GM23338 (cell line): Measurements from ENCODE around the gene CCDC28B. TPM values are rescaled to one million over a fixed set of nuclear protein-coding genes. Genes with fewer than 3 reads are reported as not detected.

ENCODE experiments used
- ATAC-seq: fragments of 200-7000 bp; cut with Tn5 transposase; 3 replicates; pipeline ENCODE4 v1.9.1; 2020
- DNase-seq: peaks from one replicate; pipeline ENCODE4 v3.0.0-alpha.2; 2015; ENCODE audit warnings: low spot score
- H2AFZ ChIP-seq: fragments of 200-600 bp; sonication (generic); 2 replicates; pipeline ENCODE4 v1.8.0; 2016; ENCODE audit warnings: antibody characterized with exemption, mild to moderate bottlenecking, moderate library complexity
- H3F3A ChIP-seq: fragments of 200-600 bp; sonication (generic); replicated peaks from 2 replicates; pipeline ENCODE4 v1.8.0; 2017; ENCODE audit warnings: antibody characterized with exemption, mixed run types, low read depth
- H3K27ac ChIP-seq: fragments of 200-600 bp; sonication (generic); 2 replicates; pipeline ENCODE4 v1.6.1; 2016; ENCODE audit warnings: low read depth
- H3K27me3 ChIP-seq: fragments of 200-600 bp; sonication (generic); 2 replicates; pipeline ENCODE4 v1.8.0; 2016; ENCODE audit warnings: mild to moderate bottlenecking, mixed run types, moderate library complexity; ENCODE audit not compliant: insufficient read depth
- H3K36me3 ChIP-seq: fragments of 200-600 bp; sonication (generic); 2 replicates; pipeline ENCODE4 v1.8.0; 2016; ENCODE audit warnings: mild to moderate bottlenecking; ENCODE audit not compliant: insufficient read depth
- H3K4me1 ChIP-seq: fragments of 200-600 bp; sonication (generic); 2 replicates; pipeline ENCODE4 v1.8.0; 2016; ENCODE audit warnings: mild to moderate bottlenecking, moderate library complexity; ENCODE audit not compliant: insufficient read depth
- H3K4me2 ChIP-seq: fragments of 200-600 bp; sonication (generic); 2 replicates; pipeline ENCODE4 v1.7.1; 2017; ENCODE audit warnings: mixed run types
- H3K4me3 ChIP-seq: fragments of 200-600 bp; sonication (generic); 2 replicates; pipeline ENCODE4 v1.6.1; 2016; ENCODE audit warnings: mixed run types
- H3K79me2 ChIP-seq: fragments of 200-600 bp; sonication (generic); replicated peaks from 2 replicates; pipeline ENCODE4 v1.8.0; 2017; ENCODE audit warnings: mild to moderate bottlenecking; ENCODE audit not compliant: insufficient read depth
- H3K9me2 ChIP-seq: fragments of 200-600 bp; sonication (generic); 2 replicates; pipeline ENCODE4 v1.8.0; 2017; ENCODE audit not compliant: insufficient read depth
- H4K20me1 ChIP-seq: fragments of 200-600 bp; sonication (generic); replicated peaks from 2 replicates; pipeline ENCODE4 v1.8.0; 2017; ENCODE audit warnings: mild to moderate bottlenecking; ENCODE audit not compliant: insufficient read depth
- H3K27ac Mint-ChIP-seq: 2 replicates; pipeline ENCODE4 v1.8.0; 2020; ENCODE audit warnings: inconsistent platforms, mild to moderate bottlenecking, moderate library complexity, mixed read lengths
- H3K27me3 Mint-ChIP-seq: 3 replicates; pipeline ENCODE4 v1.8.0; 2022; ENCODE audit warnings: low read depth, mild to moderate bottlenecking, moderate library complexity, mixed read lengths, inconsistent platforms; ENCODE audit not compliant: insufficient read depth, poor library complexity
- H3K36me3 Mint-ChIP-seq: 3 replicates; pipeline ENCODE4 v1.8.0; 2021; ENCODE audit warnings: low read depth, mild to moderate bottlenecking, inconsistent platforms, moderate library complexity, mixed read lengths
- H3K4me1 Mint-ChIP-seq: 3 replicates; pipeline ENCODE4 v1.8.0; 2020; ENCODE audit warnings: mild to moderate bottlenecking, inconsistent platforms, mixed read lengths
- H3K4me3 Mint-ChIP-seq: 3 replicates; pipeline ENCODE4 v1.8.0; 2021; ENCODE audit warnings: moderate library complexity, mild to moderate bottlenecking, inconsistent platforms, mixed read lengths
- H3K9me3 Mint-ChIP-seq: 3 replicates; pipeline ENCODE4 v1.8.0; 2020; ENCODE audit warnings: moderate library complexity, mild to moderate bottlenecking, inconsistent platforms, mixed read lengths
- CREB1 ChIP-seq: fragments of 250-450 bp; sonication (Bioruptor Pico); IDR thresholded peaks from 2 replicates; pipeline ENCODE4 v1.5.0; 2020; ENCODE audit warnings: low read depth, mild to moderate bottlenecking, moderate library complexity
- POLR2AphosphoS5 ChIP-seq: IDR thresholded peaks from 2 replicates; pipeline ENCODE4 v1.6.1; 2016; ENCODE audit warnings: antibody characterized with exemption, low read depth
- ZNF114 ChIP-seq: fragments of 250-450 bp; sonication (Bioruptor Pico); IDR thresholded peaks from 2 replicates; pipeline ENCODE4 v1.5.0; 2020; ENCODE audit warnings: mild to moderate bottlenecking, moderate library complexity
- polyA plus RNA-seq: library from polyadenylated mRNA; unstranded; fragments of >200 nt; fragmentation: Nextera tagmentation; extraction: Ambion mirVana; gene quantifications from 2 replicates; pipeline ENCODE4 v1.2.1, GENCODE V29; 2016
- total RNA-seq: library from RNA; depleted of rRNA; stranded (reverse); fragments of >200 nt; shearing (Covaris generic); gene quantifications from 2 replicates; pipeline ENCODE4 v1.2.3, GENCODE V29; 2014
- TF ChIP-seq, protein P1 (sequence below): IDR thresholded peaks from one replicate; pipeline ENCODE4 v1.6.1; 2018; ENCODE audit warnings: antibody characterized with exemption; ENCODE audit not compliant: unreplicated experiment
- TF ChIP-seq, protein P2 (sequence below), 2 experiments: fragments of 200-600 bp in 1 of 2; sonication (generic) in 1 of 2; conservative IDR thresholded peaks; 2 replicates each; pipeline versions ENCODE4 v1.5.1 to v1.6.1; 2016 to 2017; ENCODE audit warnings: antibody characterized with exemption in 2 of 2, low read depth in 2 of 2, mild to moderate bottlenecking in 2 of 2, moderate library complexity in 1 of 2
- TF ChIP-seq, protein P3 (sequence below): fragments of 250-450 bp; sonication (Bioruptor Pico); IDR thresholded peaks from 2 replicates; pipeline ENCODE4 v1.5.0; 2020; ENCODE audit warnings: mild to moderate bottlenecking, moderate library complexity

Gene CCDC28B
- total and polyA plus RNA-seq, 2 experiments from 2014 or later: 8.7 to 35.2 TPM

DNA sequence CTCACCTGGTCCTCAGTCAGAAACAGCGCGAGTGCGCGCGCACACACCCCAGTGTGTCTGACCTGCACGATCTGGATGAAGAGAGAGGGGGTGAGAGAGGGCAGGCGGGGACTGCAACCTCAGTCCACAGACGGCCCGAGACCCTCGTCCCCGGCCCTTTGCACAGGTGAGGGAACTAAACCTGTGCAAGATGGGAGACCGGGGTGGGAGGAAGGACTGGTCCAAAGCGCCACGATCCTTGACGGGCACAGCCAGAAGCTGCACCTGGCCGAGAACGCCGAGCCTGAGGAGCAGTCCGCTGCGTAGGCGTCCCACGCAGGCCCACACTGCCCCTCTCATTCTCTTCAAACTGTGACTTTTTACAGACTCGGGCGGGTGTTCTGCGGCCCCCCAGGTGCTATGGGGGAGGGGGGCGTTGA, 4.6 kb downstream of the CCDC28B start:
- H3K9me3 Mint-ChIP-seq: peaks cover 2% of the 10 kb centered on the region; the same call in 2 of the 3 replicates
- no peaks in the 10 kb centered on the region for H3K79me2 ChIP-seq
- peaks cover 17% of the 10 kb centered on the region for H3K4me1 ChIP-seq
- peak overlapping the region; percentile 89 for H3K4me3 ChIP-seq
- no peaks in the 10 kb centered on the region for H3K9me2 ChIP-seq
- no peak overlapping the region for H3K27ac ChIP-seq
- DNase-seq (peak; percentile 48), ATAC-seq (peak; percentile 4)
- H4K20me1 ChIP-seq: no peaks in the 10 kb centered on the region
- H2AFZ ChIP-seq: peak overlapping the region; percentile 99
- H3K27me3 Mint-ChIP-seq: peaks cover 44% of the 10 kb centered on the region
- peaks cover 21% of the 10 kb centered on the region for H3K4me1 Mint-ChIP-seq
- H3K27me3 ChIP-seq: peaks cover 28% of the 10 kb centered on the region
- TF ChIP-seq POLR2AphosphoS5: no peak
- no peaks in the 10 kb centered on the region for H3K36me3 ChIP-seq
- H3F3A ChIP-seq: peaks cover 20% of the 10 kb centered on the region; the same call in 1 of the 2 replicates
- H3K36me3 Mint-ChIP-seq: peaks cover 14% of the 10 kb centered on the region; the same call in 2 of the 3 replicates
- H3K27ac Mint-ChIP-seq: no peak overlapping the region; the same call in 1 of the 2 replicates
- H3K4me2 ChIP-seq: peak overlapping the region; percentile 99
- H3K4me3 Mint-ChIP-seq: peak overlapping the region; percentile 96

DNA sequence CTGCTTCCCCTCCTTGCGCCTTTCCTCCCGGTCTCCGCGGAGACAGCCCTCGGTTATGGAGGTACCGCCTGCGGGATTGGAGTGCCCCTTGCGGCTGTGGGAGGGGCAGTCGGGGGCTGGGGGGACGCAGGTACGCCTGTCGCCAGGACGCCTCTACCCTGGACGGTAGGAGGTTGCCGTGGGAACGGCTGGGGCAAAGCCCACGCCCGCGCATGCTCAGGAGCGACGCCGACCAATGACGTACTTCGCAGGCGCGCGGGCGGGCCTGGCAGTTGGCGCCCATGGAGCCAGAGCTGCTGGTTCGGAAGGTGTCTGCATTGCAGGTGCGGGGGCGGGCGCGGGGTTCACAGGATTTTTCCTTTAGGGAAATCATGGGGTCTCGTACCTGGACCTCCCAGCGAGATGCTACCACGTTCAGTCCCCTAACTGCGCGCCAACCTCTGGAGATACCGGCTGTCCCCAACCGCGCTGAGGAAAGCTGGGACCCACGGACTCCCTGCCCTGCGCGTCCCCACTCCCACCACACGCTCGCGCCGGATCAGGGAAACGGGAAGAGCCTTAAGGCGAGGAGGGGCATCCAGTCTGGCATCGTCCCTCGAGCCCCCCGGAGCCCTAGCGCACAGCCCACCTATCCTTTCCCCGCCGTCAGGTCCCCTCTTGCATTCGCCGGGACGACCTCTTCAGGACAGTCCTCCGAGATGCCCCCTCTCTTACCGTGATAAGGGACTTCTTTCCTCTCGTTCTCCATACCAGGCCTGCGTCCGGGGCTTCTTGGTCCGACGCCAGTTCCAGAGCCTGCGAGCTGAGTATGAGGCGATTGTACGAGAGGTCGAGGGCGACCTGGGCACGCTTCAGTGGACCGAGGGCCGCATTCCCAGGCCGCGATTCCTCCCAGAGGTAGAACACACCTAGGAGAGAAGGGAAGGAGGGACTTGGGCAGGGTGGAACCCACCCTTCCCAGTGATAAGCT, 5.3 kb downstream of the CCDC28B start, which contains the start of gene IQCC:
Gene IQCC (plus strand): TSS at position 271 of the 970 bp plus-strand sequence. CDS start 11 bp downstream, at position 282.
- peak; percentile 97 for DNase-seq
- Histone ChIP-seq H3K27ac (no peak within 1 kb of the TSS), H2AFZ (peak within 1 kb of the TSS; percentile 99), H3K4me2 (peak within 1 kb of the TSS; percentile 99), H3K27me3 (peaks cover 28% of the 10 kb centered on the region), H3K4me3 (peak within 1 kb of the TSS; percentile 89), H3K79me2 (no peaks in the 10 kb centered on the region), H4K20me1 (no peaks in the 10 kb centered on the region), H3K4me1 (peaks cover 15% of the 10 kb centered on the region; the same call in 1 of the 2 replicates), H3K36me3 (no peaks in the 10 kb centered on the region), H3F3A (peaks cover 17% of the 10 kb centered on the region; the same call in 1 of the 2 replicates), H3K9me2 (no peaks in the 10 kb centered on the region)
- Mint-ChIP-seq H3K27me3 (peaks cover 42% of the 10 kb centered on the region), H3K36me3 (peaks cover 14% of the 10 kb centered on the region; the same call in 2 of the 3 replicates), H3K4me1 (peaks cover 17% of the 10 kb centered on the region), H3K9me3 (peaks cover 2% of the 10 kb centered on the region; the same call in 1 of the 3 replicates), H3K27ac (peak within 1 kb of the TSS; percentile 84), H3K4me3 (peak within 1 kb of the TSS; percentile 96)
- TF ChIP-seq ZNF114 (CRISPR knock-in tag) (no peak), POLR2AphosphoS5 (peak; percentile 89), CREB1 (peak; percentile 95)
- TF ChIP-seq, protein P1, sequence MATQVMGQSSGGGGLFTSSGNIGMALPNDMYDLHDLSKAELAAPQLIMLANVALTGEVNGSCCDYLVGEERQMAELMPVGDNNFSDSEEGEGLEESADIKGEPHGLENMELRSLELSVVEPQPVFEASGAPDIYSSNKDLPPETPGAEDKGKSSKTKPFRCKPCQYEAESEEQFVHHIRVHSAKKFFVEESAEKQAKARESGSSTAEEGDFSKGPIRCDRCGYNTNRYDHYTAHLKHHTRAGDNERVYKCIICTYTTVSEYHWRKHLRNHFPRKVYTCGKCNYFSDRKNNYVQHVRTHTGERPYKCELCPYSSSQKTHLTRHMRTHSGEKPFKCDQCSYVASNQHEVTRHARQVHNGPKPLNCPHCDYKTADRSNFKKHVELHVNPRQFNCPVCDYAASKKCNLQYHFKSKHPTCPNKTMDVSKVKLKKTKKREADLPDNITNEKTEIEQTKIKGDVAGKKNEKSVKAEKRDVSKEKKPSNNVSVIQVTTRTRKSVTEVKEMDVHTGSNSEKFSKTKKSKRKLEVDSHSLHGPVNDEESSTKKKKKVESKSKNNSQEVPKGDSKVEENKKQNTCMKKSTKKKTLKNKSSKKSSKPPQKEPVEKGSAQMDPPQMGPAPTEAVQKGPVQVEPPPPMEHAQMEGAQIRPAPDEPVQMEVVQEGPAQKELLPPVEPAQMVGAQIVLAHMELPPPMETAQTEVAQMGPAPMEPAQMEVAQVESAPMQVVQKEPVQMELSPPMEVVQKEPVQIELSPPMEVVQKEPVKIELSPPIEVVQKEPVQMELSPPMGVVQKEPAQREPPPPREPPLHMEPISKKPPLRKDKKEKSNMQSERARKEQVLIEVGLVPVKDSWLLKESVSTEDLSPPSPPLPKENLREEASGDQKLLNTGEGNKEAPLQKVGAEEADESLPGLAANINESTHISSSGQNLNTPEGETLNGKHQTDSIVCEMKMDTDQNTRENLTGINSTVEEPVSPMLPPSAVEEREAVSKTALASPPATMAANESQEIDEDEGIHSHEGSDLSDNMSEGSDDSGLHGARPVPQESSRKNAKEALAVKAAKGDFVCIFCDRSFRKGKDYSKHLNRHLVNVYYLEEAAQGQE: no peak
- TF ChIP-seq, protein P2, sequence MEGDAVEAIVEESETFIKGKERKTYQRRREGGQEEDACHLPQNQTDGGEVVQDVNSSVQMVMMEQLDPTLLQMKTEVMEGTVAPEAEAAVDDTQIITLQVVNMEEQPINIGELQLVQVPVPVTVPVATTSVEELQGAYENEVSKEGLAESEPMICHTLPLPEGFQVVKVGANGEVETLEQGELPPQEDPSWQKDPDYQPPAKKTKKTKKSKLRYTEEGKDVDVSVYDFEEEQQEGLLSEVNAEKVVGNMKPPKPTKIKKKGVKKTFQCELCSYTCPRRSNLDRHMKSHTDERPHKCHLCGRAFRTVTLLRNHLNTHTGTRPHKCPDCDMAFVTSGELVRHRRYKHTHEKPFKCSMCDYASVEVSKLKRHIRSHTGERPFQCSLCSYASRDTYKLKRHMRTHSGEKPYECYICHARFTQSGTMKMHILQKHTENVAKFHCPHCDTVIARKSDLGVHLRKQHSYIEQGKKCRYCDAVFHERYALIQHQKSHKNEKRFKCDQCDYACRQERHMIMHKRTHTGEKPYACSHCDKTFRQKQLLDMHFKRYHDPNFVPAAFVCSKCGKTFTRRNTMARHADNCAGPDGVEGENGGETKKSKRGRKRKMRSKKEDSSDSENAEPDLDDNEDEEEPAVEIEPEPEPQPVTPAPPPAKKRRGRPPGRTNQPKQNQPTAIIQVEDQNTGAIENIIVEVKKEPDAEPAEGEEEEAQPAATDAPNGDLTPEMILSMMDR (conservative IDR thresholded peaks at IDR 0.05; ENCODE audit: low read depth in 2 of 2): peak; percentile 39 to 61
- TF ChIP-seq, protein P3, sequence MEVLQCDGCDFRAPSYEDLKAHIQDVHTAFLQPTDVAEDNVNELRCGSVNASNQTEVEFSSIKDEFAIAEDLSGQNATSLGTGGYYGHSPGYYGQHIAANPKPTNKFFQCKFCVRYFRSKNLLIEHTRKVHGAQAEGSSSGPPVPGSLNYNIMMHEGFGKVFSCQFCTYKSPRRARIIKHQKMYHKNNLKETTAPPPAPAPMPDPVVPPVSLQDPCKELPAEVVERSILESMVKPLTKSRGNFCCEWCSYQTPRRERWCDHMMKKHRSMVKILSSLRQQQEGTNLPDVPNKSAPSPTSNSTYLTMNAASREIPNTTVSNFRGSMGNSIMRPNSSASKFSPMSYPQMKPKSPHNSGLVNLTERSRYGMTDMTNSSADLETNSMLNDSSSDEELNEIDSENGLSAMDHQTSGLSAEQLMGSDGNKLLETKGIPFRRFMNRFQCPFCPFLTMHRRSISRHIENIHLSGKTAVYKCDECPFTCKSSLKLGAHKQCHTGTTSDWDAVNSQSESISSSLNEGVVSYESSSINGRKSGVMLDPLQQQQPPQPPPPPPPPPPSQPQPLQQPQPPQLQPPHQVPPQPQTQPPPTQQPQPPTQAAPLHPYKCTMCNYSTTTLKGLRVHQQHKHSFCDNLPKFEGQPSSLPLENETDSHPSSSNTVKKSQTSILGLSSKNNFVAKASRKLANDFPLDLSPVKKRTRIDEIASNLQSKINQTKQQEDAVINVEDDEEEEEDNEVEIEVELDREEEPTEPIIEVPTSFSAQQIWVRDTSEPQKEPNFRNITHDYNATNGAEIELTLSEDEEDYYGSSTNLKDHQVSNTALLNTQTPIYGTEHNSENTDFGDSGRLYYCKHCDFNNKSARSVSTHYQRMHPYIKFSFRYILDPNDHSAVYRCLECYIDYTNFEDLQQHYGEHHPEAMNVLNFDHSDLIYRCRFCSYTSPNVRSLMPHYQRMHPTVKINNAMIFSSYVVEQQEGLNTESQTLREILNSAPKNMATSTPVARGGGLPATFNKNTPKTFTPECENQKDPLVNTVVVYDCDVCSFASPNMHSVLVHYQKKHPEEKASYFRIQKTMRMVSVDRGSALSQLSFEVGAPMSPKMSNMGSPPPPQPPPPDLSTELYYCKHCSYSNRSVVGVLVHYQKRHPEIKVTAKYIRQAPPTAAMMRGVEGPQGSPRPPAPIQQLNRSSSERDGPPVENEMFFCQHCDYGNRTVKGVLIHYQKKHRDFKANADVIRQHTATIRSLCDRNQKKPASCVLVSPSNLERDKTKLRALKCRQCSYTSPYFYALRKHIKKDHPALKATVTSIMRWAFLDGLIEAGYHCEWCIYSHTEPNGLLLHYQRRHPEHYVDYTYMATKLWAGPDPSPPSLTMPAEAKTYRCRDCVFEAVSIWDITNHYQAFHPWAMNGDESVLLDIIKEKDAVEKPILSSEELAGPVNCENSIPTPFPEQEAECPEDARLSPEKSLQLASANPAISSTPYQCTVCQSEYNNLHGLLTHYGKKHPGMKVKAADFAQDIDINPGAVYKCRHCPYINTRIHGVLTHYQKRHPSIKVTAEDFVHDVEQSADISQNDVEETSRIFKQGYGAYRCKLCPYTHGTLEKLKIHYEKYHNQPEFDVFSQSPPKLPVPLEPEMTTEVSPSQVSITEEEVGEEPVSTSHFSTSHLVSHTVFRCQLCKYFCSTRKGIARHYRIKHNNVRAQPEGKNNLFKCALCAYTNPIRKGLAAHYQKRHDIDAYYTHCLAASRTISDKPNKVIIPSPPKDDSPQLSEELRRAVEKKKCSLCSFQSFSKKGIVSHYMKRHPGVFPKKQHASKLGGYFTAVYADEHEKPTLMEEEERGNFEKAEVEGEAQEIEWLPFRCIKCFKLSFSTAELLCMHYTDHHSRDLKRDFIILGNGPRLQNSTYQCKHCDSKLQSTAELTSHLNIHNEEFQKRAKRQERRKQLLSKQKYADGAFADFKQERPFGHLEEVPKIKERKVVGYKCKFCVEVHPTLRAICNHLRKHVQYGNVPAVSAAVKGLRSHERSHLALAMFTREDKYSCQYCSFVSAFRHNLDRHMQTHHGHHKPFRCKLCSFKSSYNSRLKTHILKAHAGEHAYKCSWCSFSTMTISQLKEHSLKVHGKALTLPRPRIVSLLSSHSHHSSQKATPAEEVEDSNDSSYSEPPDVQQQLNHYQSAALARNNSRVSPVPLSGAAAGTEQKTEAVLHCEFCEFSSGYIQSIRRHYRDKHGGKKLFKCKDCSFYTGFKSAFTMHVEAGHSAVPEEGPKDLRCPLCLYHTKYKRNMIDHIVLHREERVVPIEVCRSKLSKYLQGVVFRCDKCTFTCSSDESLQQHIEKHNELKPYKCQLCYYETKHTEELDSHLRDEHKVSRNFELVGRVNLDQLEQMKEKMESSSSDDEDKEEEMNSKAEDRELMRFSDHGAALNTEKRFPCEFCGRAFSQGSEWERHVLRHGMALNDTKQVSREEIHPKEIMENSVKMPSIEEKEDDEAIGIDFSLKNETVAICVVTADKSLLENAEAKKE (CRISPR knock-in tag): no peak
- ATAC-seq: peak; percentile 74
